Chondrocyte (in vitro differentiated cells): ENCODE measurements around the gene ATP1B3. TPM values are rescaled to one million over a fixed set of nuclear protein-coding genes. Genes with fewer than 3 reads are reported as not detected.
A peak's percentile ranks its signal among the peaks of the same experiment; 100 is the strongest.
"Not testable (repeated sequence)": the region's sequence is repeated elsewhere in the genome, so short reads cannot be mapped to it uniquely, and the experiment has no call there.

Experiments
- DNase-seq: peaks from one replicate; pipeline ENCODE4 v3.0.0; 2021; ENCODE audit warnings: mixed read lengths, low spot score
- H3K27ac Mint-ChIP-seq: one replicate; pipeline ENCODE4 v1.8.0; 2021; ENCODE audit warnings: mild to moderate bottlenecking, moderate library complexity, mixed read lengths; ENCODE audit not compliant: unreplicated experiment
- H3K27me3 Mint-ChIP-seq: 2 replicates; pipeline ENCODE4 v1.8.0; 2021; ENCODE audit warnings: low read depth, mixed read lengths
- H3K36me3 Mint-ChIP-seq: 2 replicates; pipeline ENCODE4 v1.8.0; 2021; ENCODE audit warnings: low read depth, mixed read lengths
- H3K4me1 Mint-ChIP-seq: 2 replicates; pipeline ENCODE4 v1.8.0; 2021; ENCODE audit warnings: low read depth, mild to moderate bottlenecking, mixed read lengths
- H3K4me3 Mint-ChIP-seq: one replicate; pipeline ENCODE4 v1.8.0; 2021; ENCODE audit warnings: mild to moderate bottlenecking, moderate library complexity, mixed read lengths; ENCODE audit not compliant: unreplicated experiment
- H3K9me3 Mint-ChIP-seq: 2 replicates; pipeline ENCODE4 v1.8.0; 2021; ENCODE audit warnings: low read depth, mixed read lengths
- CTCF ChIP-seq: fragments of 200-600 bp; sonication (generic); IDR thresholded peaks from 2 replicates; pipeline ENCODE4 v1.5.0; 2021; ENCODE audit warnings: antibody characterized with exemption, mild to moderate bottlenecking, moderate library complexity
- total RNA-seq: library from RNA; stranded (reverse); gene quantifications from 3 replicates; pipeline ENCODE4 v1.2.1, GENCODE V29; 2021

The ATP1B3 gene
- total RNA-seq, 1 donor from 2014 or later: 165 TPM

GRCh38 chr3:141904203-141904602, 27.8 kb downstream of the ATP1B3 start:
- Mint-ChIP-seq H3K27ac (no peak overlapping the region), H3K4me3 (no peak overlapping the region), H3K9me3 (peaks cover 3% of the 10 kb centered on the region), H3K36me3 (peaks cover 12% of the 10 kb centered on the region), H3K4me1 (peaks cover 5% of the 10 kb centered on the region), H3K27me3 (no peaks in the 10 kb centered on the region)
- no peak for DNase-seq
- TF ChIP-seq CTCF: no peak

- Mint-ChIP-seq H3K4me1 (peaks cover 5% of the 10 kb centered on the region), H3K4me3 (no peak overlapping the region), H3K9me3 (peaks cover 3% of the 10 kb centered on the region), H3K36me3 (peaks cover 18% of the 10 kb centered on the region), H3K27me3 (no peaks in the 10 kb centered on the region), H3K27ac (peak overlapping the region; percentile 15)
- no peak for TF ChIP-seq CTCF
- no peak for DNase-seq
Observed at GRCh38 chr3:141905129-141905528, 28.7 kb downstream of the ATP1B3 start.

GRCh38 chr3:141909408-141909807, 33.0 kb downstream of the ATP1B3 start:
- Mint-ChIP-seq H3K9me3 (peaks cover 4% of the 10 kb centered on the region), H3K4me1 (no peaks in the 10 kb centered on the region), H3K27me3 (no peaks in the 10 kb centered on the region), H3K27ac (no peak overlapping the region), H3K4me3 (no peak overlapping the region), H3K36me3 (peaks cover 26% of the 10 kb centered on the region)
- no peak for TF ChIP-seq CTCF
- no peak for DNase-seq

GRCh38 chr3:141909986-141910385, 33.5 kb downstream of the ATP1B3 start:
- not testable (repeated sequence) for H3K4me1 Mint-ChIP-seq, H3K9me3 Mint-ChIP-seq, H3K4me3 Mint-ChIP-seq, H3K27ac Mint-ChIP-seq, DNase-seq, H3K27me3 Mint-ChIP-seq
- peaks cover 25% of the 10 kb centered on the region for H3K36me3 Mint-ChIP-seq

GRCh38 chr3:141913150-141913811, 36.8 kb downstream of the ATP1B3 start:
- H3K9me3 Mint-ChIP-seq: peaks cover 4% of the 10 kb centered on the region
- no peaks in the 10 kb centered on the region for H3K4me1 Mint-ChIP-seq
- H3K36me3 Mint-ChIP-seq: peaks cover 27% of the 10 kb centered on the region
- H3K4me3 Mint-ChIP-seq: no peak overlapping the region
- no peak for DNase-seq
- peak; percentile 83 for TF ChIP-seq CTCF
- no peaks in the 10 kb centered on the region for H3K27me3 Mint-ChIP-seq
- no peak overlapping the region for H3K27ac Mint-ChIP-seq

GRCh38 chr3:141914311-141914710, 37.9 kb downstream of the ATP1B3 start:
- no peak for DNase-seq
- Mint-ChIP-seq H3K27ac (no peak overlapping the region), H3K36me3 (peaks cover 22% of the 10 kb centered on the region), H3K4me3 (no peak overlapping the region), H3K27me3 (no peaks in the 10 kb centered on the region), H3K9me3 (peaks cover 4% of the 10 kb centered on the region), H3K4me1 (no peaks in the 10 kb centered on the region)
- no peak for TF ChIP-seq CTCF
